Lower leg skin (tissue), 3 donors: Measurements from ENCODE around the gene DCX.

ENCODE experiments used
- POLR2A ChIP-seq, 2 donors: fragments of 450-650 bp; IDR thresholded peaks; one replicate each; pipeline ENCODE4 v1.6.1; 2016 to 2017; ENCODE audit warnings: antibody characterized with exemption in 2 of 2, mild to moderate bottlenecking in 1 of 2, moderate library complexity in 1 of 2
- TF ChIP-seq, protein P1 (sequence below), 3 donors: fragments of 450-650 bp; IDR thresholded peaks; one replicate each; pipeline ENCODE4 v1.5.1; 2016; ENCODE audit warnings: antibody characterized with exemption in 3 of 3, mild to moderate bottlenecking in 3 of 3, moderate library complexity in 2 of 3

DNA sequence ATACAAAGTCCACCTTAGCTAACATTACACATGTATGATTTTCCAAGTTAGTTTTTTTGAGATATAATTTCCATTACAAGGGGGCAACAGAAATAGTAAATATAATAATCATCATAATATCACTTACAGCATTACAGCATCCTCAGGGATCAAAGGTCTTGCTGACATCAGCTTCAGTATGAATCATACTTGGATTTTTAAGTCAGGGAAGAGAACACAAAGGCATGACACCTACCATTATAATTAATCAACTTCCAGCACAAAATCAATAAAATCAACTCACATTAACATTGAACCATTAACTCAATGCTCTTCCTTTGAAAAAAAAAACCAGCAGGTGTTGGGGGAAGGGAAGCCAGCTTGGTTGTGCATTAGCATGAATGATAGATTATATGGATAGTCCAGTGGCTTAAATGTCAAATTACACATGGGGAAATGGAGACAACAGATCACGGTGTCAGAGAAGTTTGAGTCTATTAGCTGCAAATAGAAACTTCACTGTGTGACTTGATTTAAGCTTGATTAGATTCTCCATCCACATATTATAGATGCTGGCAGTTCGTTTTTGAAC is 74.8 kb downstream of the DCX start:
- no peak for TF ChIP-seq POLR2A (IDR thresholded peaks at IDR 0.05)
- TF ChIP-seq, protein P1, sequence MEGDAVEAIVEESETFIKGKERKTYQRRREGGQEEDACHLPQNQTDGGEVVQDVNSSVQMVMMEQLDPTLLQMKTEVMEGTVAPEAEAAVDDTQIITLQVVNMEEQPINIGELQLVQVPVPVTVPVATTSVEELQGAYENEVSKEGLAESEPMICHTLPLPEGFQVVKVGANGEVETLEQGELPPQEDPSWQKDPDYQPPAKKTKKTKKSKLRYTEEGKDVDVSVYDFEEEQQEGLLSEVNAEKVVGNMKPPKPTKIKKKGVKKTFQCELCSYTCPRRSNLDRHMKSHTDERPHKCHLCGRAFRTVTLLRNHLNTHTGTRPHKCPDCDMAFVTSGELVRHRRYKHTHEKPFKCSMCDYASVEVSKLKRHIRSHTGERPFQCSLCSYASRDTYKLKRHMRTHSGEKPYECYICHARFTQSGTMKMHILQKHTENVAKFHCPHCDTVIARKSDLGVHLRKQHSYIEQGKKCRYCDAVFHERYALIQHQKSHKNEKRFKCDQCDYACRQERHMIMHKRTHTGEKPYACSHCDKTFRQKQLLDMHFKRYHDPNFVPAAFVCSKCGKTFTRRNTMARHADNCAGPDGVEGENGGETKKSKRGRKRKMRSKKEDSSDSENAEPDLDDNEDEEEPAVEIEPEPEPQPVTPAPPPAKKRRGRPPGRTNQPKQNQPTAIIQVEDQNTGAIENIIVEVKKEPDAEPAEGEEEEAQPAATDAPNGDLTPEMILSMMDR (IDR thresholded peaks at IDR 0.05), result no peak
